GM13977 (cell line): ENCODE data around the gene LYZL2.
"Not testable (repeated sequence)": the region's sequence is repeated elsewhere in the genome, so short reads cannot be mapped to it uniquely, and the experiment has no call there.

Source experiments
- DNase-seq: peaks from one replicate; pipeline ENCODE4 v3.0.0; 2012; ENCODE audit warnings: low spot score
- in situ Hi-C: fragments of 300-500 bp; cut with MboI; formaldehyde crosslinking; loops from one replicate; pipeline ENCODE4 v1.12.0; 2022; ENCODE audit warnings: low sequenced_read_pairs, low pct_unique_long_range_greater_than_20kb, mixed read lengths, inconsistent platforms; ENCODE audit not compliant: unreplicated experiment
- TF ChIP-seq, protein P1 (sequence below): IDR thresholded peaks from 2 replicates; pipeline ENCODE4 v1.5.1; 2012; ENCODE audit warnings: mild to moderate bottlenecking, control low read depth; ENCODE audit not compliant: insufficient read depth; ENCODE audit errors: extremely low read depth, missing control alignments

LYZL2 gene

DNA sequence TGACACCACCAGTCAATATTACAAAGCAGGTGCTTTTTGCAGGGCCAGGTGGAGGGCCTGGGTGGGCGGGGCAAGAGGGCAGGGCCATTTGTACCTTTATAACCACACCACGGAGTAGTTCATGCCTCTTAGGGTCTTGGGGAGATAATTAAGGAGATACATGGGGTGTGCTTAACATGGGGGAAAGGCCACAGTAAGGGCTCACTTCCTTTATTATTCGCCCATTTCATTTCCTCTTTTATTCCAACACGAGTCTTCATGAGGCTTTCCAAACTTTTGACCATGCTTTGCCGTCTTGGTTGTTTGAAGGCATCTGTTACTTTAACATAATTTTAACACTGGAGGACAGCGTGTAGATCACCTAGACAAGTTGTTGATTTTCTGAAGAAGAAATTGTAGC lies 33.3 kb upstream of the LYZL2 start:
- DNase-seq: no peak
- in situ Hi-C loops: no loop called here

DNA sequence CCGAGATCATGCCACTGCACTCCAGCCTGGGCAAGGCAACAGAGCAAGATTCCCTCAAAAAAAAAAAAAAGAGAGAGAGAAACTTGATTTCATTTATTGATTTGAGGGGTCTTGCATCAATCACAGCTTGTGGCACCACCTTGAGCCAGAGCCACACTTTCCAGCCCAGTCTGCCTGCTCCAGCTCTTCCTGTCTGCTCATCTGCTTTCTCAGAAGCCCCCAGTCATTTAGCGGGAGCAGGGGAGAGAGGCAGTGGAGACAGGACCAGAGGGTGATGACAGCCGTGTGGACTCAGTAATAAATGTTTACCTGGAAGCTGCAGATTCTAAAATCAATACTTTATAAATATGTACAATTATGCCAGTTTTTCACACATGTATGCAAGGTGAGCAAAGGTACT lies 30.8 kb upstream of the LYZL2 start:
- not testable (repeated sequence) for DNase-seq

More for the DNA sequence above, 33.3 kb upstream of the LYZL2 start:
- TF ChIP-seq, protein P1, sequence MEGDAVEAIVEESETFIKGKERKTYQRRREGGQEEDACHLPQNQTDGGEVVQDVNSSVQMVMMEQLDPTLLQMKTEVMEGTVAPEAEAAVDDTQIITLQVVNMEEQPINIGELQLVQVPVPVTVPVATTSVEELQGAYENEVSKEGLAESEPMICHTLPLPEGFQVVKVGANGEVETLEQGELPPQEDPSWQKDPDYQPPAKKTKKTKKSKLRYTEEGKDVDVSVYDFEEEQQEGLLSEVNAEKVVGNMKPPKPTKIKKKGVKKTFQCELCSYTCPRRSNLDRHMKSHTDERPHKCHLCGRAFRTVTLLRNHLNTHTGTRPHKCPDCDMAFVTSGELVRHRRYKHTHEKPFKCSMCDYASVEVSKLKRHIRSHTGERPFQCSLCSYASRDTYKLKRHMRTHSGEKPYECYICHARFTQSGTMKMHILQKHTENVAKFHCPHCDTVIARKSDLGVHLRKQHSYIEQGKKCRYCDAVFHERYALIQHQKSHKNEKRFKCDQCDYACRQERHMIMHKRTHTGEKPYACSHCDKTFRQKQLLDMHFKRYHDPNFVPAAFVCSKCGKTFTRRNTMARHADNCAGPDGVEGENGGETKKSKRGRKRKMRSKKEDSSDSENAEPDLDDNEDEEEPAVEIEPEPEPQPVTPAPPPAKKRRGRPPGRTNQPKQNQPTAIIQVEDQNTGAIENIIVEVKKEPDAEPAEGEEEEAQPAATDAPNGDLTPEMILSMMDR: no peak

DNA sequence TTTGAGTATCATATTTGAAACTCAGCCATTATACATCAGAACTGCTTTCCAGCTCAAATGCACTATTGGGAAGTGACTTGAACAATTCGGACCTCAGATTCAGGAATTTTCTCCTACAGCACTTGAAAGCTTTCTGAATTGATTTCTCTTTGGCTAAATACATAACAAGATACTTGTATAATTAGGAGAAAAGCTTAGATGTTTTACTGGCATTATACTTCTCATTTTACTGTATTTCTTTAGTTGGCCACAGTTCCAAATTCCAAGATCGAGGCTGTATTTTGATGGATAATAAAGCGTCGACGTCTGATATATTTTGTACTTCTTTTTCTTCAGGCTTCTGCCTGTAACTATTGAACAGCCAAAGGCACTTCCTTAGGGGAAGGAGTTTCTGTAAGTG lies 26.7 kb upstream of the LYZL2 start:
- TF ChIP-seq, protein P1: no peak
- in situ Hi-C loops: no loop called here
- no peak for DNase-seq

More for the DNA sequence above, 30.8 kb upstream of the LYZL2 start:
- in situ Hi-C loops: not testable (repeated sequence)

DNA sequence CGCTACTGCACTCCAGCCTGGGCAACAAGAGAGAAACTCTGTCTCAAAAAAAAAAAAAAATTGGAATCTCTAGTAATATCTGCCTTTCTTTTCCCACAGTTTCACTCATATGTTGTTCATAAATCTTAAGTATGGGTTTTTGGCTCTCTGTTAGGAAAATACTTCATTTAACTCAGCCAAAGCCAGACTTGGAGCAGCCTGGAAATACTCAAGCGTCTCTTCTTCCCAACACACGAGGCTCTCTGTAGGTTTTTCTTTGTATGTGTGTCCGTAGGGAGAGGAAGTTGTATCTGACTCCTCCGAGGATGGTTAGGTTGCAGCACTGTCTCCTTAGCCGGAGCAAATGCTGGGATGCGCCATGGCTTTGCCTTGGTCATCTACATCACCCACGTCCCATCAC lies 25.4 kb upstream of the LYZL2 start:
- in situ Hi-C loops, DNase-seq: not testable (repeated sequence)

DNA sequence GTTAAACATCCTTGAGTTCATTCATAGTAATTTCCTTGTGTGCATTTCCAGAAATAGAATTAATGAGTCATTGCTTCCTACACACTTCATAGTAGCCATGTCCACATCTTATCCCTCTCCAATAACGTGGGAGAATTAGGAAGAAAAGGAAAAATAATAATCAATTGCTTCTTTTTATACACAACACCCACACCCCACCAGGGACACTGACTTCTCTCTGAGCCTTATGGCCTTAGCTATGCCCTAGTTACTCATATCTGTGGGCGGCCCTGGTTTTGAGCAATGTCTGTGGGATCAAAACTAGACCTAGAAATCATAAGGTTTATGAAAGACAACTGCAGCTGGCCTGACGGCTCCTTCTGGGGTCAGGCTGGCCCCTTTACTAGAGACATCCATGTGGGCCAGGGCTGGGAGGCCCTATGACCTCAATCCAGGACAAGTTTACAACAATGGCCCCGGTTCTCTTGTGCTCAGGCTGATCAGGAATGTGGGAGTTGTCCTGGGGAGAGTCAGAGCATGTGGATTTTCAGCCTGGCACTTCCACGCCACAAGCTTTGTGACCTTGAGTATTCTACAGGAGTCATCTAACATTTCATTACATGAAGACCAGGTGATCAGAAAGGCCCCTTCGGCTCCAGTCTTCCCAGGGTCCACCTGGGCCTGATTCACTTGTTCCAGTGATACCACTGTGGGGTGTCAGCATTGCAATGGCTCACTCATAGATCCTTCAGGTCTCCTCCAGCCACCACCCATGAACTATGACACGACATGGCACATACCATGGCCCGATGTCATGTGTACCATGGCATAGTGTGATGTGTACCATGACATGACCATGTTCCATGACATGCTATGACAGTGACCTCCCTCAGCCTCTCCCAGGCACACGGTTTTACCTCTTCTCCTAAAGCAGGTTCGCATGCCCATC lies 22.2 kb upstream of the LYZL2 start:
- in situ Hi-C loops, DNase-seq: not testable (repeated sequence)

DNA sequence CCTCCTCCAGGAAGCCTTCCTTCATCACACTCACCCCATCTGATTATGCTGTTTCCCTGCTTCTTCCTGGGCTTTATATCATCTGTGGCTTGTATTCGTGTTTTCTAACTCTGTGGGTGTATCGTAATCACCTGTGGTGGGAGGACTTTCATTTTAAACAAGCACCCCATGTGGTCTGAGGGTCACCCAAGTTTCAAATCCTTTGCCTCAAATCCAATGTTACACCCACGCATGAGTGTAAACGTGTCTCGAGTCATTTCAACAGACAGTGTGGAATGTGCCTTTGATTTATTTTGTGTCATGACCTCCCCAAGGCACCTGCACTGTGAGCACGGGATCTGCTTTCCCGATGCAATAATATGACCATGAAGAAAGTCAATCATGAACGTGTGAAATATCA lies 17.5 kb upstream of the LYZL2 start:
- no peak for DNase-seq
- in situ Hi-C loops: no loop called here
- TF ChIP-seq, protein P1: no peak

DNA sequence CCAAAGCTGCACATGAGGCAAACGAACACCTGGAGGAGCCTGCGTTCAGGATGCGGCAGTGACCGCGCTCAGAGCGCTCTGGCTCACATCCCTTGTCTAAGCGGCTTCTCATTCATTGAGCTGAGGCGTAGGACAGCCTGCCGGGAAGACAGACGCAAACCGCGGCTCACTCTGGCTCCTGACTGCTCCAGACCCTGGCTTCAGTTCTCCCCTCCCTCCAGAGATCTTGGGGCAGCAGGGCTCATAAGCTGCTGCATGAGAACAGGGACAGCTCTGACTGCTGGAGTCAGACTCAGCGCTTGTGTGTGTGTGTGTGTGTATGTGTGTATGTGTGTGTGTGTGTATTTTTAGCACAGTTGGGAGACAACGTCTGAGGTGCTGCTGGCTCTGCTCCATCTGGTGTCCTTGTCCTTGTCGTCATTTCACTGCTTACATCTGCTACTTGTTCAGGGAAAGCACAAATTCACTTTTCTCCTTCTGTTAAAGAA lies 15.8 kb upstream of the LYZL2 start:
- DNase-seq: no peak
- in situ Hi-C loops: no loop called here
- TF ChIP-seq, protein P1: no peak

DNA sequence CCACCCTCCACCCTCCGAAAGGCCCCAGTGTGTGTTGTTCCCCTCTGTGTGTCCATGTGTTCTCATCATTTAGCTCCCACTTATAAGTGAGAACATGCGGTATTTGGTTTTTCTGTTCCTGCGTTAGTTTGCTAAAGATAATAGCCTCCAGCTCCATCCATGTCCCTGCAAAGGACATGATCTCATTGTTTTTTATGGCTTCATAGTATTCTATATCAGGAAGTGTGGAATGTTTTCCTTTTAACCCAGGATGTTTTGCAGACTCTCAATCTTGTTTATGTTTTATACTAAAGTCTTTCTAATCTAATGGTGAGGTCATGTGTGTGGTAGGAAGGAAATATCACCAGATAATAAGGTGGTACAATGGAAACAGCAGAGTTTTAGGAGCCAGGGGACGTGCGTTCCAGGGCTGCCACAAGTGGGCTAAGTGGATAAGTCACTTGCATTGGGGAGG lies 14.9 kb upstream of the LYZL2 start:
- in situ Hi-C loops: not testable (repeated sequence)

DNA sequence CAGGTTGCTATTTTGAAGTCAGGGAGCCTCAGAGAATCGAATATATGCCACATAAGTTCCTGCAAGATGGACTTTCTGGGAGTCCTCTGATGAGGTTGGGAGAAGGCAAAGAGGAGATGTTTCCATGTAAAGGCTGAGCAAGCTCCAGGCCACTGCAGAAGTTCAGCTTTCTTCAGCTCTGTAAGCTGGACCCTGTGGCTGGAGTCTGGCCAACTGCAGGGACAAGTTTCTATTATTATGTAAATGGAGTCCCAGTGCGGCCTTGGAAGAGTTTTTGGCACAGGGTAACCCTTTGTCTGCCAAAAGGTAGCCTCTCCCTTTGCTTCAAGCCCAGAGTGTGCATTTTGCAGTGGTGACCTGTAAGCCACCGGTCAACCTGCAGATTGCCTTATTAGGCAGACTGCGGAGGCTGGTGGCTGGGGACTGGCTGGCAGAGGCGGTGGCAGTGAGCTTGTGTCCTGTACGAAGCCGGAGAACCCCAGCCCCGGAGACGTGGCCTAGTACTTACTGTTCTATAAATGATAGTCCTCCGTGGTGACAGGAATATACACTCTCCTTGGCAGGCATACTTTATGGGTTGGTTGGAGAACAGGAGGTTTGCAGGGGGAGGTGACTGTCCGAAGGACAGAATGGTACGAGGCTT lies 14.1 kb upstream of the LYZL2 start:
- in situ Hi-C loops, DNase-seq: not testable (repeated sequence)

More for the DNA sequence above, 14.9 kb upstream of the LYZL2 start:
- DNase-seq: not testable (repeated sequence)

DNA sequence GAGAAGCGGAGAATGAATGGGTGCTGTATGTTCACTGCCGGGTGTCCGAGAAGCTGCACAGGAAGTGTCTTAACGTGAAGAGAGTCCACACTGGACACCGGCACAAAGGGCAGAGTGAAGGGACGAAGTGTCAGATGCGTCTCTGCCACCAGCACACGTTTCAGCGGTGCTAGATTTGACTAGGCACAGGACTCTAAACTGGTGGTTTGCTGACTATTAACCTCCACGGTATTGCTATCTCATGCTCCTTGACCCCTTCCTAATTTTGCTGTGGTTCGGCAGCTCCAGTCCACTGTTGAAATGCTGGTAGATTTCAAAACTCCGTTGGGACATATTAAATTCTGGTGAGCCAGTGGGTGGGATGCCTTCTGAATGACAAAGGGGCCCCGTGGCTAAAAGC lies 13.3 kb upstream of the LYZL2 start:
- DNase-seq, in situ Hi-C loops: not testable (repeated sequence)
